GM12878 (cell line): Measurements from ENCODE around the gene PTPRC. TPM values are rescaled to one million over a fixed set of nuclear protein-coding genes. Genes with fewer than 3 reads are reported as not detected.

Experiments used
- ATAC-seq: fragments of 200-7000 bp; cut with Tn5 transposase; 3 replicates; pipeline ENCODE4 v1.9.1; 2020; ENCODE audit warnings: mild to moderate bottlenecking, moderate library complexity
- BruUV-seq: library from RNA; stranded (reverse); fragments of 400-500 nt; replicated peaks from 2 replicates; lab custom pipeline; 2021; lab: Mats Ljungman, UMichigan
- CTCF ChIA-PET: fragments of 300-600 bp; sonication (Branson Sonifier 250); formaldehyde crosslinking; extraction: SDS; loops from one replicate; lab custom pipeline; 2021; ENCODE audit warnings: inconsistent platforms; lab: Yijun Ruan, JAX
- POLR2A ChIA-PET: fragments of 350-600 bp; formaldehyde crosslinking; extraction: SDS; loops from one replicate; lab custom pipeline; 2021; ENCODE audit warnings: inconsistent platforms; lab: Charles Lee
- RAD21 ChIA-PET: fragments of 300-600 bp; sonication (Branson Sonifier 250); formaldehyde crosslinking; loops from one replicate; lab custom pipeline; 2023; ENCODE audit warnings: antibody characterized with exemption; ENCODE audit not compliant: unreplicated experiment; lab: Charles Lee
- SMC1A ChIA-PET: fragments of 300-600 bp; sonication (Branson Sonifier 250); formaldehyde crosslinking; loops from one replicate; lab custom pipeline; 2023; ENCODE audit not compliant: unreplicated experiment, uncharacterized antibody; lab: Charles Lee
- DNase-seq: peaks from one replicate; pipeline ENCODE4 v3.0.0-alpha.2; 2011; ENCODE audit warnings: low read depth, low spot score
- FAIRE-seq: peaks from 3 replicates; lab custom pipeline; 2011; peaks lifted over from hg19 to GRCh38; lab: Jason Lieb, UNC
- H2AFZ ChIP-seq: 2 replicates; pipeline ENCODE4 v1.6.0; 2011; ENCODE audit warnings: low read depth, low read length, control low read depth; ENCODE audit not compliant: control insufficient read depth
- H3K27ac ChIP-seq: 2 replicates; pipeline ENCODE4 v1.5.1; 2011; ENCODE audit warnings: control low read depth; ENCODE audit not compliant: control insufficient read depth, insufficient read depth
- H3K27me3 ChIP-seq, 2 experiments: replicated peaks in 1 of 2; 2 replicates each; pipeline versions ENCODE4 v1.6.0 to v1.6.1; 2011; ENCODE audit warnings: low read length in 1 of 2; ENCODE audit not compliant: control insufficient read depth in 2 of 2, insufficient read depth in 2 of 2
- H3K36me3 ChIP-seq, 2 experiments: 2 replicates each; pipeline ENCODE4 v1.5.1; 2011; ENCODE audit warnings: low read length in 1 of 2; ENCODE audit not compliant: control insufficient read depth in 2 of 2, insufficient read depth in 2 of 2
- H3K4me1 ChIP-seq: 2 replicates; pipeline ENCODE4 v1.6.1; 2011; ENCODE audit warnings: mild to moderate bottlenecking, low read length, moderate library complexity, mixed read lengths; ENCODE audit not compliant: control insufficient read depth, insufficient read depth
- H3K4me2 ChIP-seq: 2 replicates; pipeline ENCODE4 v1.6.0; 2011; ENCODE audit warnings: control low read depth; ENCODE audit not compliant: control insufficient read depth, insufficient read depth
- H3K4me3 ChIP-seq: fragments of 200-600 bp; sonication (generic); 2 replicates; pipeline ENCODE4 v1.5.1; 2016
- H3K79me2 ChIP-seq: 2 replicates; pipeline ENCODE4 v1.6.0; 2011; ENCODE audit warnings: low read length; ENCODE audit not compliant: control insufficient read depth, insufficient read depth
- H3K9ac ChIP-seq: 2 replicates; pipeline ENCODE4 v1.8.0; 2011; ENCODE audit warnings: low read length, control low read depth, mixed read lengths; ENCODE audit not compliant: control insufficient read depth, insufficient read depth
- H3K9me3 ChIP-seq: replicated peaks from 3 replicates; pipeline ENCODE4 v1.5.1; 2011; ENCODE audit warnings: mild to moderate bottlenecking, low read length; ENCODE audit not compliant: control insufficient read depth, insufficient read depth
- H4K20me1 ChIP-seq: 2 replicates; pipeline ENCODE4 v1.6.0; 2011; ENCODE audit not compliant: control insufficient read depth, insufficient read depth
- RELB ChIP-seq: fragments of 450-650 bp; IDR thresholded peaks from 2 replicates; pipeline ENCODE4 v1.6.1; 2017; ENCODE audit warnings: low read depth, mild to moderate bottlenecking, moderate library complexity
- YBX1 ChIP-seq: fragments of 450-650 bp; IDR thresholded peaks from 2 replicates; pipeline ENCODE4 v1.6.1; 2016; ENCODE audit warnings: antibody characterized with exemption
- WGBS: methylation state at CpG from one replicate; pipeline ENCODE4 v1.1.6; 2016; ENCODE audit warnings: low lambda C conversion rate; ENCODE audit not compliant: insufficient replicate concordance, insufficient coverage; ENCODE audit errors: missing lambda C conversion rate; 5-methylcytosine and 5-hydroxymethylcytosine counted together
- in situ Hi-C: fragments of 300-500 bp; cut with MboI; formaldehyde crosslinking; loops from 9 replicates; pipeline ENCODE4 v1.14.3; 2018; ENCODE audit warnings: mixed read lengths
- intact Hi-C: fragments of 100-400 bp; cut with micrococcal nuclease; formaldehyde crosslinking; loops from one replicate; pipeline ENCODE4 v1.14.2; 2022; ENCODE audit not compliant: unreplicated experiment
- polyA plus RNA-seq, 11 experiments: library from polyadenylated mRNA; depleted of rRNA in 4 of 11; unstranded in 6 of 11; stranded (reverse) in 5 of 11; fragments of >200 nt; fragmentation: Nextera tagmentation in 4 of 11; fragmentation: Illumina TruSeq in 1 of 11; extraction: Ambion mirVana in 4 of 11; extraction: Trizol in 1 of 11; gene quantifications; 1 replicate in 1 of 11; 2 replicates in 10 of 11; pipeline versions ENCODE4 v1.2.1 to v1.2.3, GENCODE V29; 2011 to 2016; ENCODE audit warnings: inconsistent platforms in 2 of 11, missing spikeins in 2 of 11, low read depth in 1 of 11
- total RNA-seq, 4 experiments: library from RNA; depleted of rRNA in 3 of 4; stranded (reverse); fragments of >200 nt in 3 of 4; fragmentation: Illumina TruSeq in 1 of 4; extraction: Trizol in 1 of 4; gene quantifications; 2 replicates each; pipeline versions ENCODE4 v1.2.1 to v1.2.3, GENCODE V29; 2013 to 2021

The PTPRC gene
- total and polyA plus RNA-seq, 10 of the 15 experiments (the other 5 are each of a cell fraction or from before 2014, with no cell fraction given) = 72.9 to 221 (median 118) TPM

- Histone ChIP-seq H2AFZ (0 out of 2 replicates have a peak overlapping the region, but pooled peaks have one; percentile 1), H3K27me3 (no peaks in the 10 kb centered on the region), H3K9me3 (no peaks in the 10 kb centered on the region), H3K79me2 (peaks cover 45% of the 10 kb centered on the region), H4K20me1 (no peaks in the 10 kb centered on the region), H3K4me3 (no peak overlapping the region), H3K4me2 (peak overlapping the region; percentile 90), H3K4me1 (peaks cover 30% of the 10 kb centered on the region), H3K36me3 (no peaks in the 10 kb centered on the region), H3K9ac (no peak overlapping the region), H3K27ac (peak overlapping the region; percentile 29)
- ChIA-PET POLR2A (interaction anchor here (0.6 to 2.1 kb wide), 8 partner anchors 10 to 483 kb away, joined by 3 to 15 read pairs (median 4); no protein-coding TSS in a partner anchor), RAD21 (interaction anchor here (0.9 to 3.2 kb wide), 9 partner anchors 12 to 107 kb away, joined by 3 to 26 read pairs (median 3); no protein-coding TSS in a partner anchor), CTCF (interaction anchor here (0.6 to 2.1 kb wide), 4 partner anchors 9 to 34 kb away, joined by 3 to 7 read pairs (median 3); no protein-coding TSS in a partner anchor), SMC1A (interaction anchor here (0.6 to 4.3 kb wide), 10 partner anchors 7 to 483 kb away, joined by 3 to 37 read pairs (median 6); no protein-coding TSS in a partner anchor)
- WGBS = 0% methylated on average over 1 of the region's 1 CpG
- TF ChIP-seq YBX1 (no peak), RELB (0 out of 2 replicates have a peak, but pooled peaks have one; percentile 17)
- peak; percentile 55 for ATAC-seq
- DNase-seq = no peak
- intact Hi-C loops = no loop called here
- no TSS peak for BruUV-seq
- FAIRE-seq = peak; percentile 69
- in situ Hi-C loops = no loop called here
Observed at GRCh38 chr1:198655459-198656121, 16.8 kb downstream of the PTPRC start.
